Transverse colon (tissue), 4 donors: ENCODE results near the gene RPS2.

ENCODE experiments used
- POLR2A ChIP-seq: fragments of 450-650 bp; IDR thresholded peaks from one replicate; pipeline ENCODE4 v1.6.1; 2016; ENCODE audit warnings: antibody characterized with exemption, mild to moderate bottlenecking, moderate library complexity
- POLR2AphosphoS5 ChIP-seq, 3 donors: sonication (generic); formaldehyde crosslinking; IDR thresholded peaks; one replicate each; pipeline ENCODE4 v1.6.1; 2016; ENCODE audit warnings: antibody characterized with exemption in 3 of 3
- TF ChIP-seq, protein P1 (sequence below), 5 experiments: fragments of 200-600 bp in 3 of 5; fragments of 450-650 bp in 2 of 5; sonication (generic) in 3 of 5; IDR thresholded peaks; 1 replicate in 2 of 5; 2 replicates in 3 of 5; pipeline ENCODE4 v1.5.1; 2016 to 2017; ENCODE audit warnings: antibody characterized with exemption in 5 of 5, inconsistent platforms in 3 of 5, mild to moderate bottlenecking in 2 of 5, moderate library complexity in 1 of 5

DNA sequence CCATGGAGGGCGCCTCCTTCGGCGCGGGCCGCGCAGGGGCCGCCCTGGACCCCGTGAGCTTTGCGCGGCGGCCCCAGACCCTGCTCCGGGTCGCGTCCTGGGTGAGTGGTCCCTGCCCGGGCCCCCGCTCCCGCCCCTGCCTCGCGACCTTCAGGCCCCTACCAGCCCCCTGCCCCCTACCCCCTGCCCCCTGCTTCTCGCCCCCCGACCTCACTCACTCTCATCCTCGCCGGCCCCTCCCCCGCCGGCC lies 25.4 kb upstream of the RPS2 start:
- TF ChIP-seq POLR2A: no peak
- TF ChIP-seq, protein P1, sequence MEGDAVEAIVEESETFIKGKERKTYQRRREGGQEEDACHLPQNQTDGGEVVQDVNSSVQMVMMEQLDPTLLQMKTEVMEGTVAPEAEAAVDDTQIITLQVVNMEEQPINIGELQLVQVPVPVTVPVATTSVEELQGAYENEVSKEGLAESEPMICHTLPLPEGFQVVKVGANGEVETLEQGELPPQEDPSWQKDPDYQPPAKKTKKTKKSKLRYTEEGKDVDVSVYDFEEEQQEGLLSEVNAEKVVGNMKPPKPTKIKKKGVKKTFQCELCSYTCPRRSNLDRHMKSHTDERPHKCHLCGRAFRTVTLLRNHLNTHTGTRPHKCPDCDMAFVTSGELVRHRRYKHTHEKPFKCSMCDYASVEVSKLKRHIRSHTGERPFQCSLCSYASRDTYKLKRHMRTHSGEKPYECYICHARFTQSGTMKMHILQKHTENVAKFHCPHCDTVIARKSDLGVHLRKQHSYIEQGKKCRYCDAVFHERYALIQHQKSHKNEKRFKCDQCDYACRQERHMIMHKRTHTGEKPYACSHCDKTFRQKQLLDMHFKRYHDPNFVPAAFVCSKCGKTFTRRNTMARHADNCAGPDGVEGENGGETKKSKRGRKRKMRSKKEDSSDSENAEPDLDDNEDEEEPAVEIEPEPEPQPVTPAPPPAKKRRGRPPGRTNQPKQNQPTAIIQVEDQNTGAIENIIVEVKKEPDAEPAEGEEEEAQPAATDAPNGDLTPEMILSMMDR (IDR thresholded peaks at IDR 0.05): no peak
- TF ChIP-seq POLR2AphosphoS5 (IDR thresholded peaks at IDR 0.05): no peak
